ENCODE measurements around the gene RALY. TPM values are rescaled to one million over a fixed set of nuclear protein-coding genes. Genes with fewer than 3 reads are reported as not detected.
"Not testable (repeated sequence)": the region's sequence is repeated elsewhere in the genome, so short reads cannot be mapped to it uniquely, and the experiment has no call there.

The RALY gene
- total RNA-seq, 1 donor from 2014 or later = 132 TPM

DNA sequence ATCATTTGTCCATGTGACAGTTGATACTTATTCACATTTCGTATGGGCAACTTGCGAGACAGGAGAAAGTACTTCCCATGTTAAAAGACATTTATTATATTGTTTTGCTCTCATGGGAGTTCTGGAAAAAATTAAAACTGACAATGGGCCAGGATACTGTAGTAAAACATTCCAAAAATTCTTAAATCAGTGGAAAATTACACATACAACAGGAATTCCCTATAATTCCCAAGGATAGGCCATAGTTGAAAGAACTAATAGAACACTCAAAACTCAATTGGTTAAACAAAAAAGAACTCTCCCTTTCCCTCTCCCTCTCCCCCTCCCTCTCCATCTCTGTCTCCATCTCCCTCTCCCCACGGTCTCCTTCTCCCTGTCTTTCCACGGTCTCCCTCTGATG is 137.8 kb downstream of the RALY start:
- Mint-ChIP-seq H3K27ac (ENCODE audit: unreplicated experiment) (no peak overlapping the region), H3K27me3 (ENCODE audit: unreplicated experiment) (peaks cover 36% of the 10 kb centered on the region), H3K9me3 (ENCODE audit: unreplicated experiment) (peaks cover 5% of the 10 kb centered on the region), H3K4me3 (ENCODE audit: unreplicated experiment) (no peak overlapping the region), H3K36me3 (ENCODE audit: unreplicated experiment) (no peaks in the 10 kb centered on the region), H3K4me1 (ENCODE audit: unreplicated experiment) (peaks cover 11% of the 10 kb centered on the region)
- no peak for DNase-seq (ENCODE audit: extremely low spot score, unreplicated experiment)
- TF ChIP-seq, protein P1, sequence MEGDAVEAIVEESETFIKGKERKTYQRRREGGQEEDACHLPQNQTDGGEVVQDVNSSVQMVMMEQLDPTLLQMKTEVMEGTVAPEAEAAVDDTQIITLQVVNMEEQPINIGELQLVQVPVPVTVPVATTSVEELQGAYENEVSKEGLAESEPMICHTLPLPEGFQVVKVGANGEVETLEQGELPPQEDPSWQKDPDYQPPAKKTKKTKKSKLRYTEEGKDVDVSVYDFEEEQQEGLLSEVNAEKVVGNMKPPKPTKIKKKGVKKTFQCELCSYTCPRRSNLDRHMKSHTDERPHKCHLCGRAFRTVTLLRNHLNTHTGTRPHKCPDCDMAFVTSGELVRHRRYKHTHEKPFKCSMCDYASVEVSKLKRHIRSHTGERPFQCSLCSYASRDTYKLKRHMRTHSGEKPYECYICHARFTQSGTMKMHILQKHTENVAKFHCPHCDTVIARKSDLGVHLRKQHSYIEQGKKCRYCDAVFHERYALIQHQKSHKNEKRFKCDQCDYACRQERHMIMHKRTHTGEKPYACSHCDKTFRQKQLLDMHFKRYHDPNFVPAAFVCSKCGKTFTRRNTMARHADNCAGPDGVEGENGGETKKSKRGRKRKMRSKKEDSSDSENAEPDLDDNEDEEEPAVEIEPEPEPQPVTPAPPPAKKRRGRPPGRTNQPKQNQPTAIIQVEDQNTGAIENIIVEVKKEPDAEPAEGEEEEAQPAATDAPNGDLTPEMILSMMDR (IDR thresholded peaks at IDR 0.05) = no peak

DNA sequence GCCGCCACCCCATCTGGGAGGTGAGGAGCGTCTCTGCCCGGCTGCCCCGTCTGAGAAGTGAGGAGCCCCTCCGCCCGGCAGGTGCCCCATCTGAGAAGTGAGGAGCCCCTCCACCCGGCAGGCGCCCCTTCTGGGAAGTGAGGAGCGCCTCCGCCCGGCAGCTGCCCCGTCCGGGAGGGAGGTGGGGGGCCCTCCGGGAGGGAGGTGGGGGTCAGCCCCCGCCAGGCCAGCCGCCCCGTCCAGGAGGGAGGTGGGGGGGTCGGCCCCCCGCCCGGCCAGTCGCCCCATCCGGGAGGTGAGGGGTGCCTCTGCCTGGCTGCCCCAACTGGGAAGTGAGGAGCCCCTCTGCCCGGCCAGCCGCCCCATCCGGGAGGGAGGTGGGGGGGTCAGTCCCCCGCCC is 138.8 kb downstream of the RALY start:
- H3K36me3 Mint-ChIP-seq (ENCODE audit: unreplicated experiment); DNase-seq (ENCODE audit: extremely low spot score, unreplicated experiment); H3K4me3 Mint-ChIP-seq (ENCODE audit: unreplicated experiment); H3K27ac Mint-ChIP-seq (ENCODE audit: unreplicated experiment); H3K9me3 Mint-ChIP-seq (ENCODE audit: unreplicated experiment): not testable (repeated sequence)
- H3K4me1 Mint-ChIP-seq (ENCODE audit: unreplicated experiment) = peaks cover 11% of the 10 kb centered on the region
- peaks cover 30% of the 10 kb centered on the region for H3K27me3 Mint-ChIP-seq (ENCODE audit: unreplicated experiment)

- H3K27ac Mint-ChIP-seq (ENCODE audit: unreplicated experiment); DNase-seq (ENCODE audit: extremely low spot score, unreplicated experiment); H3K4me3 Mint-ChIP-seq (ENCODE audit: unreplicated experiment); H3K36me3 Mint-ChIP-seq (ENCODE audit: unreplicated experiment); H3K9me3 Mint-ChIP-seq (ENCODE audit: unreplicated experiment): not testable (repeated sequence)
- Mint-ChIP-seq H3K27me3 (ENCODE audit: unreplicated experiment) (peaks cover 30% of the 10 kb centered on the region), H3K4me1 (ENCODE audit: unreplicated experiment) (peaks cover 11% of the 10 kb centered on the region)
Observed at GRCh38 chr20:34132943-34133342, 139.2 kb downstream of the RALY start.

DNA sequence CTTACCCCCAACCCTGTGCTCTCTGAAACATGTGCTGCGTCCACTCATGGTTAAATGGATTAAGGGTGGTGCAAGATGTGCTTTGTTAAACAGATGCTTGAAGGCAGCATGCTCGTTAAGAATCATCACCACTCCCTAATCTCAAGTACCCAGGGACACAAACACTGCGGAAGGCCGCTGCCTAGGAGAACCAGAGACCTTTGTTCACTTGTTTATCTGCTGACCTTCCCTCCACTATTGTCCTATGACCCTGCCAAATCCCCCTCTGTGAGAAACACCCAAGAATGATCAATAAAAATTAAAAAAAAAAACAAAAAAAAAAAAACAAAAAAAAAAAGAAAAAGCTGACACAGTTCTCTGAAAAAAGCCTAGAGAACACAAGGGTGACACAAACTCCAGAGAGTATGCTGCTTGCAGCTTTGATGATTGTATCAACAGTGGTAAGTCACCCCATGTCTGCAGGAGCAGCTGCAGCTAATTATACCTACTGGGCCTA is 139.7 kb downstream of the RALY start:
- DNase-seq (ENCODE audit: extremely low spot score, unreplicated experiment) = not testable (repeated sequence)
- peaks cover 11% of the 10 kb centered on the region for H3K4me1 Mint-ChIP-seq (ENCODE audit: unreplicated experiment)

More for the DNA sequence above, 139.7 kb downstream of the RALY start:
- not testable (repeated sequence) for H3K27ac Mint-ChIP-seq (ENCODE audit: unreplicated experiment); H3K36me3 Mint-ChIP-seq (ENCODE audit: unreplicated experiment); H3K9me3 Mint-ChIP-seq (ENCODE audit: unreplicated experiment); H3K4me3 Mint-ChIP-seq (ENCODE audit: unreplicated experiment)
- H3K27me3 Mint-ChIP-seq (ENCODE audit: unreplicated experiment) = peaks cover 26% of the 10 kb centered on the region

Small RNA genes lying within 50 kb of the gene (microRNA-seq; reads per million reads assigned to microRNA genes)
- gene MIR4755 (ENCODE audit: unreplicated experiment) = not detected

Other genes with a start within 250 kb of the RALY start
- gene CHMP4B, start 182.6 kb upstream of the RALY start, total RNA-seq = 87.5 and 92.5 TPM in 2 replicates
- gene EIF2S2, start 118.3 kb downstream of the RALY start, total RNA-seq = 87.9 and 90.6 TPM in 2 replicates
- not detected in 2 replicates for gene ASIP, start 247.5 kb downstream of the RALY start, total RNA-seq

All from osteocyte (in vitro differentiated cells).